GM21723 (cell line): ENCODE measurements around the gene WWOX.

Experiments
- ATAC-seq: cut with Tn5 transposase; IDR thresholded peaks from one replicate; pipeline ENCODE4 v1.9.1; 2021; ENCODE audit warnings: mild to moderate bottlenecking, moderate library complexity; ENCODE audit not compliant: unreplicated experiment

WWOX gene

DNA sequence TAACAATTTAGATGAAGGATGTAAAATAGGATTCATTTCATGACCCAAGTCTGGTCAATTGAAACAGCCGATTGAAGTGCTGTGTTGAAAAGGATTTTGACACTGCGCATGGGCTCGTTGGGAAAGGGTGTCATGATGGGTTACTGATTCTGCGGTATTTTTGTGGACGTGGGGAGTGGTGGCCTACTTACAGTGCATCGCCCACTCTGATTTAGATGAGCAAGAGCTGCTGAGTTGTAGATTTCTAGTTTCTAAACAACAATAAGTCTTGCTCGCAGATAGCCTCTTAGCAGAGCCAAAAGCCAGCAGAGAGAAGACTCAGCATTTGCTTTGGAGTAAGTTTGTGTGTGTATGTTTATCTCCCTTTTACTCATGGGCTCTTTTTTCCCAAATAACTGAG is 770.0 kb downstream of the WWOX start:
- ATAC-seq, result no peak

DNA sequence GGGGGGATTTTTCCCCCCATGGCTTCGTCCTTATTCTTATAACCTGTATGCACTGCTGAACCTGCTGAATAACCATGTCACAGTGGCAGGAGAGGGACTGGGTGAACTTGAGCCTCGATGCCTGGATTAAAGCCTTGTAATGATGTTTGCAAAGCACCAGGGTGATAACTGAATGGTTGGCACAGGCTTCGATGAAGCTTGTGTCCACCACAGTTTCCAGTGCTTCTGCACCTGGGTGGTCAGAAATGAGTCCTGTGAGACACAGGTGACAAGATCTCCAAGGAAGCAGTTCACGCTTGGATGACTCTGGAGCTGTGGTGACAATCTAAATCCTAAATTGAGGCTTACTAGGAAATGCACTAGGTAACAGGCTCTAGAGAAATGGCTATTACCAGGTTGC is 771.8 kb downstream of the WWOX start:
- no peak for ATAC-seq

GRCh38 chr16:78876671-78877070 is 777.2 kb downstream of the WWOX start:
- no peak for ATAC-seq

- ATAC-seq, result no peak
These were observed 777.7 kb downstream of the WWOX start for GRCh38 chr16:78877114-78877655.

DNA sequence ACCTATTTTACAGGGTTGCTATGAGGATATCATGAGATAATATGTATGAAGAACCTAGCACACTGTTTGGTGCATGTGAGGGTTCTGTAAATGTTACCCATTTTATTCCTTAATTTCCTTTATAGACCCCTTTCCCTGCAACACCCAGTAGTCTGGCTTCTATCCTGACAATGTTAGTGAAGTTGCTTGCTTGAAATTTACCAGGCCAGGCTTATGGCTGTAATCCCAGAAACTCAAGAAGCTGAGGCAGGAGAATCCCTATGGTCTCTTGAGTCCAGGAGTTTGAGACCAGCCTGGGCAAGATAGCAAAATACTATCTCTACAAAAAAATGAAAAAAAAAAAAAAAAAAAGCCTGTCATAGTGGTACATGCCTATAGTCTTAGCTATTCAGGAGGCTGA is 779.1 kb downstream of the WWOX start:
- ATAC-seq, result no peak

DNA sequence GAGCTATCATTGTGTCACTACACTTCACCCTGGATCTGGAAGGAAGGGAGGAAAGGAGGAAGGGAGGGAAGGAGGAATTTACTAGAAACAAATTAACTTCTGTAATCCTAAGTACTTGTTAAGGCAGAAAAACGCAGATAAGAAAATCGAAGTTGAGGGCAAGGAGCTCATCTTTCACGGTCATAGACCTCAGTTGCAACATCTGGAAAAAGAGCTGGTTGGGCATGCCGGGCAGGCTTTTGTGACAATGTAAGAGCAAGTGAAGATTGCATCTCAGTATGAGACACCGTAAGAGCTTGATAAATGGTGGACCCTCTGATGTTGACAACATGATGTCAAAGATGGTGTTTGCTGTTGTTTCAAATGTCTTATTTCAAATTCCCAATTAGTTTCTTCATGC is 779.6 kb downstream of the WWOX start:
- ATAC-seq, result no peak

GRCh38 chr16:78882150-78882549 is 782.7 kb downstream of the WWOX start:
- ATAC-seq, result no peak

GRCh38 chr16:78882751-78883150 is 783.3 kb downstream of the WWOX start:
- ATAC-seq, result no peak

GRCh38 chr16:78884204-78884603 is 784.8 kb downstream of the WWOX start:
- no peak for ATAC-seq

DNA sequence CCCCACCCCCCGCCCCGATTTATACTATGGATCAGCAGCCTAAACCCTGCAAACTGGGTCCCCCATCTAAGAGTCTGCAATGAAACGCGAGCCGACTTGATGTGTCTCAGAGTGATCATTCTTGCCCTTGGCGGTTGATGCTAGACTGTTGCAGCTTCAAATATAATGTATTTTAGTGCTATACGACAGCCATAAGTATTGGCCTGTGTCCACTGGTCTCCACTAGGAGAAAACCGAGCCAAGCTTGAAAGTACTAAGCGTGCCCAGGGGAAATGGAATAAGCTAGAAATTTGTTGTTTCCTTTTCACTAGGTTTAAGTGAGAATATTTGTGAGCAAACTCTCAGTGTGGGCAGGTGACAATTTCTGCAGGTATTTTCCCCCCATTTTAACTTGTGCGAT is 789.9 kb downstream of the WWOX start:
- no peak for ATAC-seq

DNA sequence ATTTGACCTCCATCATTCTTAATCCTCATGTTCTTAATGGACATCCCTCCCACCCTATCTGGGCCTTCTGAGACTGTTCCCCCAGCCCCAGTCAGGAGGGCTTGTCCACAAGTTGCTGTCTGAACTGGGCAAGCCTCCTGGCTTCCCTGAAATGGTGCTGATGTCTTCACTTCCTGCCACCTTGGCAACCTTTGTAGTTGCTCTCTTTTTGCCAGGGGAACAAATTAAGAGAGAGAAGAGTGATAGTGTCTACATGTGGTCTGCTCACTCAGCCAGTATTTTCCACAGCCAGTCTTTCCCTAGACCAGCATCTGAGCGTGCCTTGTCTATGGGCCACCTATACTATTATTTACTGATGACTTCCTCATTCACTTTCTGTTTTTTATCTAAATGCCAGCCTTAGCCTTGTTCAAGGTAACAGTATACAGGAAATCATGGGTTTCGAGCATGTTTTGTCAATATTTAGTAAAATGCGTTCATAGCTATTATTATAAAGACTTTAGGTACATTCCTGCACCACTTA is 791.0 kb downstream of the WWOX start:
- ATAC-seq, result no peak

GRCh38 chr16:78892951-78893733 is 793.7 kb downstream of the WWOX start:
- no peak for ATAC-seq

DNA sequence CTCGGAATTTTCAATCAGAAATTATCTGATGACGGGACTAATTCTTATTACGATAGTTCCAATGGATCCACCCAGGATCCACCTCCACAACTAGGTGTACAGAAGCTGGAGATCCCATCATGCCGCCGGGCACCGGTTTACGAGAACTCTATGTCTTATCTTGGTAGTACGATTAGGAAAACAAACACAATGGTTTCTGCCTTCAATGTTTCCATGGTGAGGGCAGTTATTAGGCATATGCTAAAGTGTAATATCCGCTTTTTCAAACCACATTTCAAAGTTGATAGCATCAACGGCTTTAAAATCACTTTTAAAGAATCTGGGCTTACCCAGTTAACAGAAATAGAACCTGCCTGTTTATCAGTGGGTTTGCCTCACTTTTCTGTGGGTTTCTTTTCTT is 795.4 kb downstream of the WWOX start:
- ATAC-seq, result no peak

DNA sequence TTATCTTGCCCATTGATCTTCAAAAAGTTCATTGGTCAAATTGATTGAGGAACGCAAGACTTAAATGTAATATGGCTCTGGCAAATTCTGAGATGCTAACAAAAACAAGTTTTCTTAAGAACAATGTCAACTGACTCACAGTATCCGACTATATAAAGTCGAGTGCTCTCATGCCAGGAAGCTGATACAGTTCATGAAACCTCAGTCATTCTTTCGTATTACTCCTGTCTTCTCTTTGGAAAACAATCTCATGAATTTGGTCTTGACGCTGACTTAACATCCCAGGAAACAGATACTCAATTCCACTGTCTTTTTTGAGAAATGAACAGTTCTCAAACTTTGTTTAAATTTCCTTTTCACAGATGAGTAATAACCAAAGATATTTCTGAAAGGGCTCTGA is 796.2 kb downstream of the WWOX start:
- ATAC-seq, result no peak

GRCh38 chr16:78896280-78896679 is 796.8 kb downstream of the WWOX start:
- ATAC-seq, result no peak

GRCh38 chr16:78897299-78897698 is 797.8 kb downstream of the WWOX start:
- no peak for ATAC-seq

- ATAC-seq, result no peak
These were observed 800.8 kb downstream of the WWOX start for GRCh38 chr16:78900044-78900811.

GRCh38 chr16:78900966-78901365 is 801.5 kb downstream of the WWOX start:
- ATAC-seq, result no peak

DNA sequence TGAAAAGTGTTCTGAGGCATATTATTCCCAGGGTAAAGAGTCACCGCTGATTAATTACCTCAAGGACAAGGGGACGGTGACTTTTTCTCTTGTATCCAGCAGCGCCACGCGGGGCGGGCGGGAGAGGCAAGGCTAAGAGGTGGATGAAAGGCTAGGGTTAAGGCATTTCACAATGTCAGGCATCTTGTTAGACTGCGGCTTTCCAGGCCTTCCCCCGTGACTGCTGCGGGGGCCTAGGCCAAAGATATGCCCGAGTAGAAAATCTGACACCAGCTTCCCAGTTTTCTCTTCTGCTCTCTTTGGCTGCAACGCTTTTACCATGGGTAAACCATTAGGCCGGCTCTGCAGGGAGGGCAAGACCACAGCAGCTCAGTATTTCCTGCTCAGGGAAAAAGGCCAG is 802.9 kb downstream of the WWOX start:
- no peak for ATAC-seq

- ATAC-seq, result no peak
These were observed 803.8 kb downstream of the WWOX start for GRCh38 chr16:78903237-78903636.

- ATAC-seq, result no peak
These were observed 804.4 kb downstream of the WWOX start for GRCh38 chr16:78903843-78904242.

GRCh38 chr16:78906135-78906534 is 806.7 kb downstream of the WWOX start:
- ATAC-seq, result no peak
